ENCODE measurements around the gene NDUFA11. TPM values are rescaled to one million over a fixed set of nuclear protein-coding genes. Genes with fewer than 3 reads are reported as not detected.

The NDUFA11 gene
- polyA plus RNA-seq, 1 of the 3 experiments (the other 2 are of a cell fraction), result 534 TPM

DNA sequence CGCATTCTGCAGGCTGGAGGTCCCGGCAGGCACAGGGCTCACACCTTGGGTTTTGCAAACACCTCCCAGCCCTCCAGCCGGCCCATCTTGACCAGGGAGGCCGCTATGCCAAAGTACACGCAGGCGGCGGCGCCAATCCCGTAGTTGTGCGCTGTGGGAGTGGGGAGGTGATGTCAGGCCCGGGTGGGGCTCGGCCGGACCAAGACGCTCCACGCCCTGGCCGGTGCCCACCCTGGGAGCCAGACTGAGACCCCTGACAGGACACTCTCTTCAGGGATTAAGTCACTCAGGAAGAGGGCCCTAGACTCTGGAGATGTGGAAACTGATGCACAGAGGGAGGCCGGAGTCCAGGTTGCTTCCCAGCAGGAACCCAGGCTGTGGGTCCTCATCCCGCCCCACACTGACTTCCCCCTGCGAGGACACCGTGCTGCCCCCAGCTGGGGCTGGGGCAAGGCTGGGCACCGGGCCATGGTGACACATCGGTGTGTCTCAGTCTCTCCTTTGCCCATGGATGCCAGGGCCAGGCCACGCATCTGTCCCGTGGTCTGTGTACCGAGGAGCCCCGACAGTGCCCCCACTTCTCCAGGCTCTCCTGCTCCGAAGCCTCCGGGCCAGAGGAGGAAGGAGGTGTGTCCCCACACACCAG is 8.8 kb downstream of the NDUFA11 start (continued):
- TF ChIP-seq EP300 (IDR thresholded peaks at IDR 0.05; ENCODE audit: borderline replicate concordance in 1 of 2, low read depth in 1 of 2, low read length in 1 of 2), result no peak
- no peak for TF ChIP-seq MAX (IDR thresholded peaks at IDR 0.05; ENCODE audit: low read depth)
- no peak for TF ChIP-seq TAF1 (IDR thresholded peaks at IDR 0.05; ENCODE audit: borderline replicate concordance, low read depth, low read length)
- TF ChIP-seq EZH2phosphoT487 (IDR thresholded peaks at IDR 0.05; ENCODE audit: borderline replicate concordance, low read depth), result no peak

GRCh38 chr19:5893907-5894703 is 9.5 kb downstream of the NDUFA11 start:
- Histone ChIP-seq H3K9me3 (no peaks in the 10 kb centered on the region), H3K27me3 (ENCODE audit: insufficient read depth) (no peaks in the 10 kb centered on the region), H3K36me3 (replicated peaks in 1 of 2; ENCODE audit: control insufficient read depth in 1 of 2, insufficient read depth in 2 of 2, low read length in 1 of 2) (peaks cover 0 to 19% of the 10 kb centered on the region in 2 experiments), H3K79me2 (ENCODE audit: insufficient read depth) (peaks cover 10% of the 10 kb centered on the region; the same call in 1 of the 2 replicates), H3K4me2 (no peak overlapping the region), H3K9me2 (no peaks in the 10 kb centered on the region), H3K9ac (no peak overlapping the region), H3K4me3 (ENCODE audit: low read depth in 2 of 2, low read length in 1 of 2) (no peak overlapping the region), H2AFZ (ENCODE audit: low read depth) (no peak overlapping the region), H3K27ac (ENCODE audit: low read depth in 2 of 2, low read length in 1 of 2) (peak overlapping the region in 1 of 2 experiments; percentile 98; a peak in 2 of 4 replicates), H4K20me1 (ENCODE audit: insufficient read depth) (peaks cover 14% of the 10 kb centered on the region; the same call in 1 of the 2 replicates), H3K4me1 (ENCODE audit: control insufficient read depth in 1 of 2, insufficient read depth in 2 of 2, low read depth in 1 of 2, low read length in 1 of 2) (peaks cover 0 to 44% of the 10 kb centered on the region in 2 experiments; a peak in 1 of 4 replicates), H3F3A (replicated peaks; ENCODE audit: insufficient read depth) (no peaks in the 10 kb centered on the region)
- TF ChIP-seq CHD2 (IDR thresholded peaks at IDR 0.05; ENCODE audit: low read length, partially characterized antibody), result peak; percentile 84
- peak in 1 of 2 experiments; percentile 91; a peak in 2 of 4 replicates for TF ChIP-seq EP300 (IDR thresholded peaks at IDR 0.05; ENCODE audit: borderline replicate concordance in 1 of 2, low read depth in 1 of 2, low read length in 1 of 2)
- TF ChIP-seq ZBTB33 (IDR thresholded peaks at IDR 0.05; ENCODE audit: borderline replicate concordance, low read depth), result no peak
- TF ChIP-seq MXI1 (IDR thresholded peaks at IDR 0.05; ENCODE audit: low read depth, low read length), result peak; percentile 72
- TF ChIP-seq GATA2 (CRISPR knock-in tag; IDR thresholded peaks at IDR 0.05), result peak; percentile 99
- TF ChIP-seq TCF12 (IDR thresholded peaks at IDR 0.05), result peak; percentile 29; the same call in 1 of the 2 replicates
- TF ChIP-seq RCOR1 (IDR thresholded peaks at IDR 0.05; ENCODE audit: low read length), result peak; percentile 91
- peak; percentile 23; the same call in 1 of the 2 replicates for TF ChIP-seq RAD21 (IDR thresholded peaks at IDR 0.05; ENCODE audit: low read length)
- TF ChIP-seq FOXJ3 (CRISPR knock-in tag; IDR thresholded peaks at IDR 0.05), result peak; percentile 92
- TF ChIP-seq RXRA (IDR thresholded peaks at IDR 0.05; ENCODE audit: borderline replicate concordance, low read depth), result no peak
- TF ChIP-seq ELF1 (IDR thresholded peaks at IDR 0.05), result no peak
- TF ChIP-seq TAF1 (IDR thresholded peaks at IDR 0.05; ENCODE audit: borderline replicate concordance, low read depth, low read length), result no peak
- CTCF ChIA-PET, result interaction anchor here (0.8 to 4.6 kb wide), 17 partner anchors 10 to 129 kb away, joined by 3 to 73 read pairs (median 4); partner anchors contain the start of genes NRTN and VMAC
- peak; percentile 94 for DNase-seq
- POLR2A ChIA-PET, result no interaction called here
- 87% methylated on average over 8 of the region's 28 CpGs for WGBS (ENCODE audit: low lambda C conversion rate)
